GM19023 (cell line): ENCODE data around the gene SGSM2.

Source experiments
- ATAC-seq: cut with Tn5 transposase; IDR thresholded peaks from one replicate; pipeline ENCODE4 v1.9.1; 2021; ENCODE audit warnings: mild to moderate bottlenecking, moderate library complexity; ENCODE audit not compliant: unreplicated experiment

SGSM2 gene

GRCh38 chr17:2397247-2398171 is 60.2 kb downstream of the SGSM2 start:
- no peak for ATAC-seq

GRCh38 chr17:2398182-2398581 is 60.9 kb downstream of the SGSM2 start:
- ATAC-seq = no peak

GRCh38 chr17:2398655-2399571 is 61.6 kb downstream of the SGSM2 start:
- no peak for ATAC-seq

GRCh38 chr17:2399572-2400473 is 62.5 kb downstream of the SGSM2 start:
- peak; percentile 36 for ATAC-seq

- no peak for ATAC-seq
Observed at GRCh38 chr17:2400474-2400866, 63.2 kb downstream of the SGSM2 start.

- ATAC-seq = peak; percentile 32
Observed at GRCh38 chr17:2400877-2401425, 63.6 kb downstream of the SGSM2 start, which contains the start of gene MNT. MNT (minus strand) TSS chr17:2401060; CDS start chr17:2400712, 348 bp downstream.

- peak; percentile 49 for ATAC-seq
Observed at GRCh38 chr17:2401426-2402221, 64.3 kb downstream of the SGSM2 start.

- no peak for ATAC-seq
Observed at GRCh38 chr17:2402544-2402943, 65.2 kb downstream of the SGSM2 start.

GRCh38 chr17:2403044-2403443 is 65.7 kb downstream of the SGSM2 start:
- no peak for ATAC-seq

GRCh38 chr17:2405247-2405926 is 68.1 kb downstream of the SGSM2 start:
- ATAC-seq = no peak

GRCh38 chr17:2406271-2406902 is 69.1 kb downstream of the SGSM2 start:
- ATAC-seq = no peak

GRCh38 chr17:2406903-2407790 is 69.8 kb downstream of the SGSM2 start:
- ATAC-seq = no peak

- no peak for ATAC-seq
Observed at GRCh38 chr17:2410951-2411350, 73.7 kb downstream of the SGSM2 start.

- ATAC-seq = no peak
Observed at GRCh38 chr17:2412561-2413021, 75.3 kb downstream of the SGSM2 start.

GRCh38 chr17:2414446-2415064 is 77.3 kb downstream of the SGSM2 start:
- no peak for ATAC-seq

- ATAC-seq = no peak
Observed at GRCh38 chr17:2415081-2415480, 77.8 kb downstream of the SGSM2 start.
